Testis (tissue), 3 donors: ENCODE measurements around the gene OXSR1. TPM values are rescaled to one million over a fixed set of nuclear protein-coding genes. Genes with fewer than 3 reads are reported as not detected.

Experiments used
- DNase-seq: peaks from one replicate; pipeline ENCODE4 v3.0.0-alpha.2; 2019
- H3K27ac ChIP-seq, 2 donors: fragments of 200-600 bp; sonication (generic); one replicate each; pipeline ENCODE4 v1.5.1; 2019
- H3K27me3 ChIP-seq: fragments of 200-600 bp; sonication (generic); one replicate; pipeline ENCODE4 v1.5.1; 2019
- H3K36me3 ChIP-seq: fragments of 200-600 bp; sonication (generic); one replicate; pipeline ENCODE4 v1.5.1; 2017; ENCODE audit warnings: low read depth; ENCODE audit errors: missing control alignments
- H3K4me1 ChIP-seq: fragments of 200-600 bp; sonication (generic); one replicate; pipeline ENCODE4 v1.5.1; 2019
- H3K4me3 ChIP-seq, 2 donors: fragments of 200-600 bp; sonication (generic); one replicate each; pipeline ENCODE4 v1.5.1; 2017 to 2019
- H3K9me3 ChIP-seq: fragments of 200-600 bp; sonication (generic); one replicate; pipeline ENCODE4 v1.5.1; 2017
- POLR2A ChIP-seq: fragments of 450-650 bp; IDR thresholded peaks from one replicate; pipeline ENCODE4 v1.6.1; 2017; ENCODE audit warnings: antibody characterized with exemption, mild to moderate bottlenecking, moderate library complexity
- WGBS, 2 donors: methylation state at CpG; one replicate each; pipeline ENCODE4 v1.1.5; 2018; 5-methylcytosine and 5-hydroxymethylcytosine counted together
- intact Hi-C: fragments of 100-400 bp; cut with DNase I; formaldehyde crosslinking; loops from one replicate; pipeline ENCODE4 v1.15.1; 2023; ENCODE audit warnings: low total_unique reads
- polyA plus RNA-seq: library from polyadenylated mRNA; stranded (reverse); fragments of 350-450 nt; fragmentation: Illumina TruSeq; extraction: RNeasy Lipid Tissue Mini Kit (QIAGEN cat#74804); gene quantifications from one replicate; pipeline ENCODE4 v1.2.3, GENCODE V29; 2014; ENCODE audit warnings: low read depth, low replicate concordance; ENCODE audit not compliant: insufficient read depth
- total RNA-seq, 2 donors: library from RNA; depleted of rRNA; stranded (reverse); fragments of >200 nt; gene quantifications; one replicate each; pipeline ENCODE4 v1.2.3, GENCODE V29; 2016
- TF ChIP-seq, protein P1 (sequence below), 3 experiments: fragments of 450-650 bp in 2 of 3; fragments of 200-600 bp in 1 of 3; sonication (generic) in 1 of 3; IDR thresholded peaks; one replicate each; pipeline ENCODE4 v1.5.1; 2016 to 2019; ENCODE audit warnings: antibody characterized with exemption in 3 of 3, mild to moderate bottlenecking in 2 of 3, moderate library complexity in 1 of 3

OXSR1 gene
- total and polyA plus RNA-seq, 3 donors from 2014 or later = 26.0 to 48.7 (median 39.7) TPM

DNA sequence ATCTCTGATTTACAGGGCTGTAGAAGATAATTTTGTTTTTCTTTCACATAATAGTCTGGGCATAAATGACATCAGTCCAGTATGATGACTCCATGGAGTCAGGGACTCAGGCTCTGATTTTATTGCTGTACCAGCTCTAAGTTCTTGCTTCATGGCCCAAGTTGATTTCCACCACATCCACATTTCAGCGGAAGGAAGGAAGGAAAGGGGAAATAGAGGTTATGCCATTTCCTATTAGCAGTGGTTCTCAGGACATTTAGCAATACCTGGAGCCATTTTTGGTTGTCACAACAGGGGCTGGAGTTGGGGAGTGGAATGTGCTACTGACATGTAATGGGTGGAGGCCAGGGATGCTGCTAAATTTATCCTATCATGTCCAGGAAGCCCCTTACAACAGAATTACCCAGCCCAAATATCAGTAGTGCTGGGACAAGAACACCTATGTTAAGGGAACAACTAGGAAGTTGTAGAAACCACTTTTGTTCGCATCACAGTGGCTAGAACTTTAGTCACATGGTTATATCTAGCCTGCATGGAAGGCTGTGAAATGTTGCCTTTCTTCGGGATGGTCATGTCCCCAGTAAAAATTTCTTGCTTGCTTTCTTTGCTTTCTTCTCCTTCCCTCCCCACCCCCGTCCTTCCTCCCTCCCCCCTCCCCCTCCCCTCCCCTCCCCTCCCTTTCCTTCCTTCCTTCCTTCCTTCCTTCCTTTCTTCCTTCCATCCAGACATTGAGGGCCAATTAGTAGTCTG, 42.1 kb downstream of the OXSR1 start:
- TF ChIP-seq POLR2A = no peak
- TF ChIP-seq, protein P1, sequence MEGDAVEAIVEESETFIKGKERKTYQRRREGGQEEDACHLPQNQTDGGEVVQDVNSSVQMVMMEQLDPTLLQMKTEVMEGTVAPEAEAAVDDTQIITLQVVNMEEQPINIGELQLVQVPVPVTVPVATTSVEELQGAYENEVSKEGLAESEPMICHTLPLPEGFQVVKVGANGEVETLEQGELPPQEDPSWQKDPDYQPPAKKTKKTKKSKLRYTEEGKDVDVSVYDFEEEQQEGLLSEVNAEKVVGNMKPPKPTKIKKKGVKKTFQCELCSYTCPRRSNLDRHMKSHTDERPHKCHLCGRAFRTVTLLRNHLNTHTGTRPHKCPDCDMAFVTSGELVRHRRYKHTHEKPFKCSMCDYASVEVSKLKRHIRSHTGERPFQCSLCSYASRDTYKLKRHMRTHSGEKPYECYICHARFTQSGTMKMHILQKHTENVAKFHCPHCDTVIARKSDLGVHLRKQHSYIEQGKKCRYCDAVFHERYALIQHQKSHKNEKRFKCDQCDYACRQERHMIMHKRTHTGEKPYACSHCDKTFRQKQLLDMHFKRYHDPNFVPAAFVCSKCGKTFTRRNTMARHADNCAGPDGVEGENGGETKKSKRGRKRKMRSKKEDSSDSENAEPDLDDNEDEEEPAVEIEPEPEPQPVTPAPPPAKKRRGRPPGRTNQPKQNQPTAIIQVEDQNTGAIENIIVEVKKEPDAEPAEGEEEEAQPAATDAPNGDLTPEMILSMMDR (IDR thresholded peaks at IDR 0.05) = no peak
- 85 to 88% methylated on average over 4 of the region's 4 CpGs for WGBS, 2 donors

DNA sequence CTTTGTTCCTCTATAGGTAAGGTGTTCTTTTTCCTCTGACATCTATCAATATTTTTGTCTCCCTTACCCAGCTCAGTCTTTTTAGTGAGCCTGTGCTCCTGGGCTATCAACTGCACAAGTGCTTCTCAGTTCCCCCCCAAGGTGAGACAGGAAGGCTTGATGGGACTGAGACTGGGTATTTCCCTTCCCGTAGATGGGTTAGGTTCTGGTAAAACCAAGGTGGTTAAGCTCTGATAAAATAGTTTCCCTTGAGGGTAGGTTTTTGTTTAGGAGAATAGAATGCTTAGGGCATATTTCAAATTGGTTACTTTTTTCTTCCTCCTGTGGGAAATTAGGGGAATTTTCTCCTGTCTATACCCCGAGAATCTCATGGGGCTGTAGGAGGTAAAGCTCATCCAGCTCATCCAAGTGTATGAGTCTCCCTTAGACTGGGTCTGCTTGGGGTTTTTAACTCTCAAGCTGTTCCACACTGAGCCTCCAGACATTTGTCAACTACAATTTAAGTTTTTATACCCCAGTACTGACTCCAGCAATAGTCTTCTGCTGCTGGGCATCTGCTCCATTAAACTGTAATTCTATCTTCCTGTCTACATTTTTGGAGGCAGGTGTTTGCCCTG, 44.9 kb downstream of the OXSR1 start:
- DNase-seq = no peak
- Histone ChIP-seq H3K27me3 (no peaks in the 10 kb centered on the region), H3K4me1 (no peaks in the 10 kb centered on the region), H3K9me3 (no peaks in the 10 kb centered on the region), H3K36me3 (no peaks in the 10 kb centered on the region), H3K4me3 (no peak overlapping the region), H3K27ac (no peak overlapping the region)
- WGBS, 2 donors = 94 to 96% methylated on average over 2 of the region's 2 CpGs
- TF ChIP-seq POLR2A = no peak
- TF ChIP-seq, protein P1 (IDR thresholded peaks at IDR 0.05) = no peak
- intact Hi-C loops = no loop called here

More for the DNA sequence above, 42.1 kb downstream of the OXSR1 start:
- DNase-seq = no peak
- Histone ChIP-seq H3K4me1 (no peaks in the 10 kb centered on the region), H3K36me3 (no peaks in the 10 kb centered on the region), H3K9me3 (no peaks in the 10 kb centered on the region), H3K27ac (no peak overlapping the region), H3K4me3 (no peak overlapping the region), H3K27me3 (no peaks in the 10 kb centered on the region)
- intact Hi-C loops = no loop called here

DNA sequence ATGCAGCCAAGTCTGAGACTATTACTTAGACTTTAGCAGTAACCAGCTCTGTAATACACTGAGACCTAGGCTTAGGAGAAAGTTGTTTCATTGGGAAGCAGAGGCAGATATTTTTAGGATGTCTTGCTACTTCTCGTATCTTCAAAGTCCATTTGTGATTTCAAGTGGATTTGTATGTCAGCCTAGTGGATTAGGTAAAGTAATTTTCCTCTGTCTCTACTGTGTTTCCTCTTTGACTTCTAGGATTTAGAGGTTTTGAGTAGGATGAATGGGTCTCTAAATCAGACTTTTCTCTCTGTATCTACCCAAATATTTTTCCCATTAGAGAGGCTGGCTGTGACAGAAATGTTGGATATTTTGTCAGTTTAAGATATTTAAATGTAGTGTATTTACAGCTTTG, 46.8 kb downstream of the OXSR1 start:
- DNase-seq = no peak
- Histone ChIP-seq H3K27me3 (no peaks in the 10 kb centered on the region), H3K36me3 (no peaks in the 10 kb centered on the region), H3K4me3 (no peak overlapping the region), H3K9me3 (no peaks in the 10 kb centered on the region), H3K4me1 (no peaks in the 10 kb centered on the region), H3K27ac (no peak overlapping the region)
- intact Hi-C loops = no loop called here
- 88 to 97% methylated on average over 1 of the region's 1 CpG for WGBS, 2 donors
- TF ChIP-seq, protein P1 (IDR thresholded peaks at IDR 0.05) = no peak
- no peak for TF ChIP-seq POLR2A

DNA sequence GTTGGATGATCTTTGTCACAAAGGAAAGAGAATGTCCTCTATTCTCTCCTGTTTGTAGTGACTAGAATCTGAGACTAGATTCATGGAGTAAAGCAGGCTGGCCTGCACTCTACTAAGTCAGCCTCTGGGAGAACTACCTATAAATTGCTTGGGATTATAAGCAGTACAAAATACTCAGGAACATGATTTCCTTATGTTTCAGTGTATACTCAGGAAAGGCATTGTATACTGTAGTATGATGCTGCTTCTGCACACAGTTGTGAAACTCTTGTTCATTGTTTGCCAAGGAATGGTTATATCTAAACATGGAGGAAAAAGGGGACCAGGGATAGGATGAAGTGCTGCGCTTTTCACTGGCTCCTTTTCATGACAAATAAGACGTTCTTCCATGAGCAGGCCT, 49.2 kb downstream of the OXSR1 start:
- intact Hi-C loops = no loop called here
- no peaks in the 10 kb centered on the region for H3K36me3 ChIP-seq
- WGBS, 2 donors = 86 to 95% methylated on average over 2 of the region's 2 CpGs
- H3K27ac ChIP-seq = no peak overlapping the region
- H3K4me3 ChIP-seq = no peak overlapping the region
- no peak for DNase-seq
- no peaks in the 10 kb centered on the region for H3K4me1 ChIP-seq
- no peaks in the 10 kb centered on the region for H3K27me3 ChIP-seq
- no peaks in the 10 kb centered on the region for H3K9me3 ChIP-seq
- TF ChIP-seq POLR2A = no peak
- TF ChIP-seq, protein P1 (IDR thresholded peaks at IDR 0.05) = no peak
